ENCODE measurements around the gene TMEM63A.
"Not testable (repeated sequence)": the region's sequence is repeated elsewhere in the genome, so short reads cannot be mapped to it uniquely, and the experiment has no call there.

DNA sequence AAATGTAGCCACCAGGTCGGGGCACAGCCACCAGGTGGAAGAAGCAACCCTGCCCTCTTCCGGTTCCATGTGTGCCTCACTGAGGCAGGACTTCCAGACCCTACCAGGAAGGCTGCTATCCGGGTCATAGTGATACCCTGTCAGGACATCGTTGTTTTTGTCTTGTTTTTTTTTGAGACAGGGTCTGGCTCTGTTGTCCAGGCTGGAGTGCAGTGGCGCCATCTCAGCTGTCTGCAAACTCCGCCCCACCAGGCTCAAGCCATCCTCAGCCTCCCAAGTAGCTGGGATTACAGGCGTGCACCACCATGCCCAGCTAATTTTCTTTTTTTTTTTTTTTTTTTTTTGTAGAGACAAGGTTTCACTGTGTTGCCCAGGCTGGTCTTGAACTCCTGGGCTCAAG, 67.1 kb downstream of the TMEM63A start:
- TF ChIP-seq, protein P1, sequence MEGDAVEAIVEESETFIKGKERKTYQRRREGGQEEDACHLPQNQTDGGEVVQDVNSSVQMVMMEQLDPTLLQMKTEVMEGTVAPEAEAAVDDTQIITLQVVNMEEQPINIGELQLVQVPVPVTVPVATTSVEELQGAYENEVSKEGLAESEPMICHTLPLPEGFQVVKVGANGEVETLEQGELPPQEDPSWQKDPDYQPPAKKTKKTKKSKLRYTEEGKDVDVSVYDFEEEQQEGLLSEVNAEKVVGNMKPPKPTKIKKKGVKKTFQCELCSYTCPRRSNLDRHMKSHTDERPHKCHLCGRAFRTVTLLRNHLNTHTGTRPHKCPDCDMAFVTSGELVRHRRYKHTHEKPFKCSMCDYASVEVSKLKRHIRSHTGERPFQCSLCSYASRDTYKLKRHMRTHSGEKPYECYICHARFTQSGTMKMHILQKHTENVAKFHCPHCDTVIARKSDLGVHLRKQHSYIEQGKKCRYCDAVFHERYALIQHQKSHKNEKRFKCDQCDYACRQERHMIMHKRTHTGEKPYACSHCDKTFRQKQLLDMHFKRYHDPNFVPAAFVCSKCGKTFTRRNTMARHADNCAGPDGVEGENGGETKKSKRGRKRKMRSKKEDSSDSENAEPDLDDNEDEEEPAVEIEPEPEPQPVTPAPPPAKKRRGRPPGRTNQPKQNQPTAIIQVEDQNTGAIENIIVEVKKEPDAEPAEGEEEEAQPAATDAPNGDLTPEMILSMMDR (IDR thresholded peaks at IDR 0.05) = not testable (repeated sequence)
- not testable (repeated sequence) for TF ChIP-seq EZH2phosphoT487 (IDR thresholded peaks at IDR 0.05; ENCODE audit: borderline replicate concordance, low read depth)

Measured in SK-N-SH (cell line).